GM23338 (cell line): ENCODE measurements around the gene KCNIP1. TPM values are rescaled to one million over a fixed set of nuclear protein-coding genes. Genes with fewer than 3 reads are reported as not detected.

Experiments
- ATAC-seq: fragments of 200-7000 bp; cut with Tn5 transposase; 3 replicates; pipeline ENCODE4 v1.9.1; 2020
- DNase-seq: peaks from one replicate; pipeline ENCODE4 v3.0.0-alpha.2; 2015; ENCODE audit warnings: low spot score
- H2AFZ ChIP-seq: fragments of 200-600 bp; sonication (generic); 2 replicates; pipeline ENCODE4 v1.8.0; 2016; ENCODE audit warnings: antibody characterized with exemption, mild to moderate bottlenecking, moderate library complexity
- H3F3A ChIP-seq: fragments of 200-600 bp; sonication (generic); replicated peaks from 2 replicates; pipeline ENCODE4 v1.8.0; 2017; ENCODE audit warnings: antibody characterized with exemption, mixed run types, low read depth
- H3K27ac ChIP-seq: fragments of 200-600 bp; sonication (generic); 2 replicates; pipeline ENCODE4 v1.6.1; 2016; ENCODE audit warnings: low read depth
- H3K27me3 ChIP-seq: fragments of 200-600 bp; sonication (generic); 2 replicates; pipeline ENCODE4 v1.8.0; 2016; ENCODE audit warnings: mild to moderate bottlenecking, mixed run types, moderate library complexity; ENCODE audit not compliant: insufficient read depth
- H3K36me3 ChIP-seq: fragments of 200-600 bp; sonication (generic); 2 replicates; pipeline ENCODE4 v1.8.0; 2016; ENCODE audit warnings: mild to moderate bottlenecking; ENCODE audit not compliant: insufficient read depth
- H3K4me1 ChIP-seq: fragments of 200-600 bp; sonication (generic); 2 replicates; pipeline ENCODE4 v1.8.0; 2016; ENCODE audit warnings: mild to moderate bottlenecking, moderate library complexity; ENCODE audit not compliant: insufficient read depth
- H3K4me2 ChIP-seq: fragments of 200-600 bp; sonication (generic); 2 replicates; pipeline ENCODE4 v1.7.1; 2017; ENCODE audit warnings: mixed run types
- H3K4me3 ChIP-seq: fragments of 200-600 bp; sonication (generic); 2 replicates; pipeline ENCODE4 v1.6.1; 2016; ENCODE audit warnings: mixed run types
- H3K79me2 ChIP-seq: fragments of 200-600 bp; sonication (generic); replicated peaks from 2 replicates; pipeline ENCODE4 v1.8.0; 2017; ENCODE audit warnings: mild to moderate bottlenecking; ENCODE audit not compliant: insufficient read depth
- H3K9me2 ChIP-seq: fragments of 200-600 bp; sonication (generic); 2 replicates; pipeline ENCODE4 v1.8.0; 2017; ENCODE audit not compliant: insufficient read depth
- H4K20me1 ChIP-seq: fragments of 200-600 bp; sonication (generic); replicated peaks from 2 replicates; pipeline ENCODE4 v1.8.0; 2017; ENCODE audit warnings: mild to moderate bottlenecking; ENCODE audit not compliant: insufficient read depth
- H3K27ac Mint-ChIP-seq: 2 replicates; pipeline ENCODE4 v1.8.0; 2020; ENCODE audit warnings: inconsistent platforms, mild to moderate bottlenecking, moderate library complexity, mixed read lengths
- H3K27me3 Mint-ChIP-seq: 3 replicates; pipeline ENCODE4 v1.8.0; 2022; ENCODE audit warnings: low read depth, mild to moderate bottlenecking, moderate library complexity, mixed read lengths, inconsistent platforms; ENCODE audit not compliant: insufficient read depth, poor library complexity
- H3K36me3 Mint-ChIP-seq: 3 replicates; pipeline ENCODE4 v1.8.0; 2021; ENCODE audit warnings: low read depth, mild to moderate bottlenecking, inconsistent platforms, moderate library complexity, mixed read lengths
- H3K4me1 Mint-ChIP-seq: 3 replicates; pipeline ENCODE4 v1.8.0; 2020; ENCODE audit warnings: mild to moderate bottlenecking, inconsistent platforms, mixed read lengths
- H3K4me3 Mint-ChIP-seq: 3 replicates; pipeline ENCODE4 v1.8.0; 2021; ENCODE audit warnings: moderate library complexity, mild to moderate bottlenecking, inconsistent platforms, mixed read lengths
- H3K9me3 Mint-ChIP-seq: 3 replicates; pipeline ENCODE4 v1.8.0; 2020; ENCODE audit warnings: moderate library complexity, mild to moderate bottlenecking, inconsistent platforms, mixed read lengths
- CREB1 ChIP-seq: fragments of 250-450 bp; sonication (Bioruptor Pico); IDR thresholded peaks from 2 replicates; pipeline ENCODE4 v1.5.0; 2020; ENCODE audit warnings: low read depth, mild to moderate bottlenecking, moderate library complexity
- EZH2 ChIP-seq: fragments of 200-600 bp; sonication (generic); IDR thresholded peaks from one replicate; pipeline ENCODE4 v1.8.0; 2017; ENCODE audit warnings: antibody characterized with exemption, mild to moderate bottlenecking, low read depth; ENCODE audit not compliant: unreplicated experiment
- EZH2phosphoT487 ChIP-seq: fragments of 200-600 bp; sonication (generic); IDR thresholded peaks from one replicate; pipeline ENCODE4 v1.8.1; 2018; ENCODE audit warnings: antibody characterized with exemption; ENCODE audit not compliant: unreplicated experiment
- NANOG ChIP-seq: IDR thresholded peaks from 2 replicates; pipeline ENCODE4 v1.6.1; 2016; ENCODE audit warnings: antibody characterized with exemption, borderline replicate concordance
- POLR2AphosphoS5 ChIP-seq: IDR thresholded peaks from 2 replicates; pipeline ENCODE4 v1.6.1; 2016; ENCODE audit warnings: antibody characterized with exemption, low read depth
- STAT1 ChIP-seq: IDR thresholded peaks from one replicate; pipeline ENCODE4 v1.6.1; 2016; ENCODE audit warnings: antibody characterized with exemption; ENCODE audit not compliant: unreplicated experiment
- ZNF114 ChIP-seq: fragments of 250-450 bp; sonication (Bioruptor Pico); IDR thresholded peaks from 2 replicates; pipeline ENCODE4 v1.5.0; 2020; ENCODE audit warnings: mild to moderate bottlenecking, moderate library complexity
- ZNF331 ChIP-seq: fragments of 250-450 bp; sonication (Bioruptor Pico); IDR thresholded peaks from 2 replicates; pipeline ENCODE4 v1.5.0; 2020; ENCODE audit warnings: low read depth, mild to moderate bottlenecking, moderate library complexity
- polyA plus RNA-seq: library from polyadenylated mRNA; unstranded; fragments of >200 nt; fragmentation: Nextera tagmentation; extraction: Ambion mirVana; gene quantifications from 2 replicates; pipeline ENCODE4 v1.2.1, GENCODE V29; 2016
- total RNA-seq: library from RNA; depleted of rRNA; stranded (reverse); fragments of >200 nt; shearing (Covaris generic); gene quantifications from 2 replicates; pipeline ENCODE4 v1.2.3, GENCODE V29; 2014
- TF ChIP-seq, protein P1 (sequence below): IDR thresholded peaks from 2 replicates; pipeline ENCODE4 v1.6.1; 2016; ENCODE audit warnings: antibody characterized with exemption
- TF ChIP-seq, protein P2 (sequence below), 2 experiments: fragments of 200-600 bp in 1 of 2; sonication (generic) in 1 of 2; conservative IDR thresholded peaks; 2 replicates each; pipeline versions ENCODE4 v1.5.1 to v1.6.1; 2016 to 2017; ENCODE audit warnings: antibody characterized with exemption in 2 of 2, low read depth in 2 of 2, mild to moderate bottlenecking in 2 of 2, moderate library complexity in 1 of 2
- TF ChIP-seq, protein P3 (sequence below): IDR thresholded peaks from one replicate; pipeline ENCODE4 v1.6.1; 2018; ENCODE audit warnings: antibody characterized with exemption; ENCODE audit not compliant: unreplicated experiment

KCNIP1 gene
- total and polyA plus RNA-seq, 2 experiments from 2014 or later = 0.31 to 0.87 TPM

DNA sequence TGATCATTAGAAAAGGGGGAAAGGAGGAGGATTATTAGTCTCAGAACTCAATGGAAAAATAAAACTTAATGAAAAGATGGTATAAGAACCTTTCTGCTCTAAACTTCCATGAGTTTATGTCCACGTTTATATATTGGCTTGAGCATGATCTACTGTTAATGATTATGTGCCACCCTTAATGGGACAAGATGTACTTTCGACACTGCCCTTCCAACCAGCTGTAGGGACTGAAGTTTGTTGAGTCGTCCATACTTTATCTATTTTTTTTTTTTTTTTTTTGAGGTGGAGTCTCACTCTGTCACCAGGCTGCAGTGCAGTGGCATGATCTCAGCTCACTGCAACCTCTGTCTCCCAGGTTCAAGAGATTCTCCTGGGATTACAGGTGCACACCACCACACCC lies 254.7 kb downstream of the KCNIP1 start:
- Histone ChIP-seq H3K9me2 (peaks cover 39% of the 10 kb centered on the region), H3K27me3 (no peaks in the 10 kb centered on the region), H3F3A (peaks cover 5% of the 10 kb centered on the region; the same call in 1 of the 2 replicates), H3K4me3 (no peak overlapping the region), H3K4me2 (no peak overlapping the region), H3K4me1 (peaks cover 9% of the 10 kb centered on the region; the same call in 1 of the 2 replicates), H2AFZ (no peak overlapping the region), H4K20me1 (no peaks in the 10 kb centered on the region), H3K36me3 (no peaks in the 10 kb centered on the region), H3K27ac (no peak overlapping the region), H3K79me2 (no peaks in the 10 kb centered on the region)
- TF ChIP-seq EZH2 = no peak
- TF ChIP-seq STAT1 = no peak
- TF ChIP-seq, protein P1, sequence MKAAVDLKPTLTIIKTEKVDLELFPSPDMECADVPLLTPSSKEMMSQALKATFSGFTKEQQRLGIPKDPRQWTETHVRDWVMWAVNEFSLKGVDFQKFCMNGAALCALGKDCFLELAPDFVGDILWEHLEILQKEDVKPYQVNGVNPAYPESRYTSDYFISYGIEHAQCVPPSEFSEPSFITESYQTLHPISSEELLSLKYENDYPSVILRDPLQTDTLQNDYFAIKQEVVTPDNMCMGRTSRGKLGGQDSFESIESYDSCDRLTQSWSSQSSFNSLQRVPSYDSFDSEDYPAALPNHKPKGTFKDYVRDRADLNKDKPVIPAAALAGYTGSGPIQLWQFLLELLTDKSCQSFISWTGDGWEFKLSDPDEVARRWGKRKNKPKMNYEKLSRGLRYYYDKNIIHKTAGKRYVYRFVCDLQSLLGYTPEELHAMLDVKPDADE = no peak
- TF ChIP-seq NANOG = no peak
- TF ChIP-seq, protein P2, sequence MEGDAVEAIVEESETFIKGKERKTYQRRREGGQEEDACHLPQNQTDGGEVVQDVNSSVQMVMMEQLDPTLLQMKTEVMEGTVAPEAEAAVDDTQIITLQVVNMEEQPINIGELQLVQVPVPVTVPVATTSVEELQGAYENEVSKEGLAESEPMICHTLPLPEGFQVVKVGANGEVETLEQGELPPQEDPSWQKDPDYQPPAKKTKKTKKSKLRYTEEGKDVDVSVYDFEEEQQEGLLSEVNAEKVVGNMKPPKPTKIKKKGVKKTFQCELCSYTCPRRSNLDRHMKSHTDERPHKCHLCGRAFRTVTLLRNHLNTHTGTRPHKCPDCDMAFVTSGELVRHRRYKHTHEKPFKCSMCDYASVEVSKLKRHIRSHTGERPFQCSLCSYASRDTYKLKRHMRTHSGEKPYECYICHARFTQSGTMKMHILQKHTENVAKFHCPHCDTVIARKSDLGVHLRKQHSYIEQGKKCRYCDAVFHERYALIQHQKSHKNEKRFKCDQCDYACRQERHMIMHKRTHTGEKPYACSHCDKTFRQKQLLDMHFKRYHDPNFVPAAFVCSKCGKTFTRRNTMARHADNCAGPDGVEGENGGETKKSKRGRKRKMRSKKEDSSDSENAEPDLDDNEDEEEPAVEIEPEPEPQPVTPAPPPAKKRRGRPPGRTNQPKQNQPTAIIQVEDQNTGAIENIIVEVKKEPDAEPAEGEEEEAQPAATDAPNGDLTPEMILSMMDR (conservative IDR thresholded peaks at IDR 0.05; ENCODE audit: low read depth in 2 of 2) = no peak
- no peak for TF ChIP-seq ZNF331
- no peak for TF ChIP-seq CREB1 (CRISPR knock-in tag)
- TF ChIP-seq ZNF114 (CRISPR knock-in tag) = no peak
- no peak for TF ChIP-seq EZH2phosphoT487
- TF ChIP-seq, protein P3, sequence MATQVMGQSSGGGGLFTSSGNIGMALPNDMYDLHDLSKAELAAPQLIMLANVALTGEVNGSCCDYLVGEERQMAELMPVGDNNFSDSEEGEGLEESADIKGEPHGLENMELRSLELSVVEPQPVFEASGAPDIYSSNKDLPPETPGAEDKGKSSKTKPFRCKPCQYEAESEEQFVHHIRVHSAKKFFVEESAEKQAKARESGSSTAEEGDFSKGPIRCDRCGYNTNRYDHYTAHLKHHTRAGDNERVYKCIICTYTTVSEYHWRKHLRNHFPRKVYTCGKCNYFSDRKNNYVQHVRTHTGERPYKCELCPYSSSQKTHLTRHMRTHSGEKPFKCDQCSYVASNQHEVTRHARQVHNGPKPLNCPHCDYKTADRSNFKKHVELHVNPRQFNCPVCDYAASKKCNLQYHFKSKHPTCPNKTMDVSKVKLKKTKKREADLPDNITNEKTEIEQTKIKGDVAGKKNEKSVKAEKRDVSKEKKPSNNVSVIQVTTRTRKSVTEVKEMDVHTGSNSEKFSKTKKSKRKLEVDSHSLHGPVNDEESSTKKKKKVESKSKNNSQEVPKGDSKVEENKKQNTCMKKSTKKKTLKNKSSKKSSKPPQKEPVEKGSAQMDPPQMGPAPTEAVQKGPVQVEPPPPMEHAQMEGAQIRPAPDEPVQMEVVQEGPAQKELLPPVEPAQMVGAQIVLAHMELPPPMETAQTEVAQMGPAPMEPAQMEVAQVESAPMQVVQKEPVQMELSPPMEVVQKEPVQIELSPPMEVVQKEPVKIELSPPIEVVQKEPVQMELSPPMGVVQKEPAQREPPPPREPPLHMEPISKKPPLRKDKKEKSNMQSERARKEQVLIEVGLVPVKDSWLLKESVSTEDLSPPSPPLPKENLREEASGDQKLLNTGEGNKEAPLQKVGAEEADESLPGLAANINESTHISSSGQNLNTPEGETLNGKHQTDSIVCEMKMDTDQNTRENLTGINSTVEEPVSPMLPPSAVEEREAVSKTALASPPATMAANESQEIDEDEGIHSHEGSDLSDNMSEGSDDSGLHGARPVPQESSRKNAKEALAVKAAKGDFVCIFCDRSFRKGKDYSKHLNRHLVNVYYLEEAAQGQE = no peak
- TF ChIP-seq POLR2AphosphoS5 = no peak
- peaks cover 10% of the 10 kb centered on the region for H3K27me3 Mint-ChIP-seq
- peaks cover 13% of the 10 kb centered on the region for H3K36me3 Mint-ChIP-seq
- no peak overlapping the region for H3K27ac Mint-ChIP-seq
- DNase-seq = no peak
- no peak overlapping the region for H3K4me3 Mint-ChIP-seq
- H3K4me1 Mint-ChIP-seq = peaks cover 22% of the 10 kb centered on the region
- peaks cover 4% of the 10 kb centered on the region; the same call in 1 of the 3 replicates for H3K9me3 Mint-ChIP-seq
- no peak for ATAC-seq
